Fibroblast of skin of left quadriceps (primary cell): ENCODE measurements around the gene ZNF521.

Experiments used
- DNase-seq, 2 experiments: peaks; one replicate each; pipeline ENCODE4 v3.0.0-alpha.2; 2013; ENCODE audit warnings: low read depth in 2 of 2

Gene ZNF521

DNA sequence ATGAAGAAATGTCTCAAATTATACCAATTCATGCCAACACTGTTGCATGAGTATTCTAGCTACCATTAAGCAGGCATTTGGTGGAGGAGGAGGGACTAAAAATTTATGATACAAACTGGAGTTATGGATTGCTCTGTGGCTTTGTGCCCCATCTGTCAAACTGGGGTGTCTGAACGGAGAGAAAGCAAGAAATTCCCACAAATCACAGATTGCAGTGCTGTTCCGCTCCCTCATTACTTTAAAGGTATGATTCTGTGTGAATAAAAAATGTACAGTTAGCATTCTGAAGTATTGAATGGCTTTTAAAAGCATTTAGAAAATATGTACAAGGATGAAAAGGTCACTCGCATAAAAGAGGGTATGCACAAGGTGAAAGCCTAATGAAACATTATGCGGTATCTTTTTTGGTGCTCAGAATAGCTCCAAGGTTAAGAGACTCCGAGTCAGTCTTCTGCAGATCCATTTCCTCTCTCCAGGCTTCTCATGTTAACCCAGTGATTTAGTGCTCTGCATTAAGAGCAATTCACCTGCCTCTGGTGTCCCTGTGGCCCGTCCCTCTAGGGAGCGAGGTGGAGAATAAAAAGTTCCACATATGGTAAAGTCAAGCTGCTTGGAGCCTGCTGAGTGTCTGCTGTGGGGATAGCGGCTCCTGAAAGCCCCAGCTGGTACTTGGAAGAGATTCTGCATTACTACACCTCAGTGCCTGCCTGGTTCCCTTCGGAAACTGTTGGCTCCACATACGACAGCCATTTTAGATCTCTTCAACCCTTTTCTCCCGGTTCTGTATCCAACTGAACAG lies 184.2 kb downstream of the ZNF521 start:
- DNase-seq = no peak

DNA sequence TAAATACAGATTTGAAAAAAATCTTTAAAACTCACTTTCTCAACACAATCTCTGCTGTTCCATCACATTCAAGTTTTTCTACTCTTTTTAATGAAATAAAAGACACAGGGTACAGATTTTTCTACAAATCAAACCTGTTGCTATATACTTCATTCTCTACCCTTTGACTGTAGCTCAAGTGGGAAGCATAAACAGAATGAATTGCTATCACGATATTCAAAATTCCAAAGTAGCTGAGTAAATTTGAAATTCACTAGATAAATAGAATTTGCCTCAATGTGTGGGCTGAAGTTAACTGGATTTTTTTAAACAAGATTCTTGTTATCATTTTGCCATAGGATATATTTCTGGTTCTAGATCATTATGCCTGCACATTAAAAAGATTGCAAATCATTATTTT lies 185.9 kb downstream of the ZNF521 start:
- DNase-seq = no peak

DNA sequence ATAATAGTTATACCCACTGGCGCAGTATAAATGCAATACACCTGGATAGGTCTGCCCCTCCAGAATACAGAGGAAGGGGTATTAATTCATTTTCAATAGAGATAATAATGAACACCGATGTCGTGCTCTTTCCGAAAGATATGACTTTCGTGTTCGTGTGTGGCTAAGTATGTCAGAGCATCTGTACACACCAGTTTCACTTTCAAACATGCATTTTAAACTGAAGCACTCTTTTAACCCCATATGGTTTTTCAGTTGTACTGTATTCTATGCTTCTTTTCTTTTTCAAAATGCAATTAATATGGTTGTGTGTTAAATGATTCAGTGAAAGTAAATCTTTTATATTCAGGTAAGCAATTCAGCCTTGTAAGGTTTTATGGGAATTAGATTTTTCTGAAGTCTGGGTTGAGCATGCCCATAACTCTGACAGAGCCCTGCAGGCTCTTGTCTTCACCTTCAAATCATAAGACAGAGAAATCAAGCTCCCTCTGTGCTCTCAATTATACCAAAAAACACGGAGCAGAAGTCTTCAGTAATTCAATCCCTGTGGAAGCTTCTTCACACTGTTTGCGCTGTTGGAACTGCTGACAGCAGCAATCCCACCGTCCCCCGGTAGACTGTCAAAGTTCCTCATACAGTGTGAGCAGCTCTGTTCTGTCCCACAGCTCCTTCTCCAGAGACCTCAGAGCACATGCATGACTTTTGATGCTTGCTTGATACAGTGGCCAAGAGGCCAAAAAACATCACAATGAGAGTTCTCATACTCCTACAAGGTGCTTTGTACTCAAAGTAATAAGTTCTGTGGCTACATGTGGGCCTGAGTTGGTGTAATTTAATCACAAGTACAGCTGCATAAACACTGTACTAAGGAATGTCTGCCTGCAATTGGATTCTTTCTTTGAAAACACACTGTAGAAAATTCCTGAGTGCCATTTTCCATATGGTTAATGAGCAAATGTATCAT lies 186.8 kb downstream of the ZNF521 start:
- peak; percentile 71 to 77 for DNase-seq

DNA sequence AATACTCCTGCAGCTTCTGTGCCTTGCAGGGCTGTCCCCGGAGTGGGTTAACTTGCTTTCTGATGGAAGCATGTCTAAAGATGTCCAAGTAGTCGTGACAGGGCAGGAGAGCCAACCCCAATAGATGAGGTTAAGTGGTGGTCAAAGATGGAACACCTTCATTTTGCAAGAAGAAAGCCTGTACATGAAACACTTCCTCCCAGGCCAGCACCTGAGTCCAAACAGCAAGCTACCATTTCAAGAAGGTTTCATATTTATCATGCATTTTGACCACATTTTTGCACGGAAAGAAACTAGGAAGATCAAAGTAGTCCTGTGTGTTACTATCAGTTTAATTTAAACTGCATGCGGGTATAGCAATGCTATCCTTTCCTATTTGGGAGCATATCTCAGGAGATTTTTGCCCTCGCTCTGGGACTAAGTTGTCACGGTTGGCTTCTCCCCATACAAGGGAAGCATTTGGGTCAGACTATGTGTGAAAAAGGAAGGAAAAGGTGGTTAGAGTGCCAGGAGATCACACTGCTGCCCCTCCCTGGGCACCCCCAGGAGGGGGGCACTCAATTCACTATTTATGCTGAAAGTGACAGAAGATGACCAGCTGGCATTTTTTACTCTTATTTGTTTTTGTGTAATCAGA lies 187.6 kb downstream of the ZNF521 start:
- no peak for DNase-seq

DNA sequence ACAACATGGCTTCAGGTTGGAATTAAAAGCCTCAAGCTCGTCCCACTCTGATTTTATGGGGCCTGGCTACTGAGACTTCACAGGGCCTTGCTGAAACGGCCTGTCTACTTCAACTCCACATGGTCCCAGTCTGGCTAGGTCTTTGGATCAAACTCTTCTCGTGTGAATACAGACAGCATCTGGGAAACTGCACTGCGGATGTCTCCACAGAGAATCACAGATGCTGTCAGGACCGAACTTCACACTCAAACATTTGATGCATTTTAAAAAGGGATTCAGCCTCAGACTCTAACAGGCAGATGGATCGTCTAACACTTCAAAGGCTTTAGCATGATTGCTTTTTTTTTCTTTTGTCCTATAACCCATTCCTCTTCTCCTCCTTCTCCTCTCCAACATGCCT lies 198.5 kb downstream of the ZNF521 start:
- DNase-seq = no peak

DNA sequence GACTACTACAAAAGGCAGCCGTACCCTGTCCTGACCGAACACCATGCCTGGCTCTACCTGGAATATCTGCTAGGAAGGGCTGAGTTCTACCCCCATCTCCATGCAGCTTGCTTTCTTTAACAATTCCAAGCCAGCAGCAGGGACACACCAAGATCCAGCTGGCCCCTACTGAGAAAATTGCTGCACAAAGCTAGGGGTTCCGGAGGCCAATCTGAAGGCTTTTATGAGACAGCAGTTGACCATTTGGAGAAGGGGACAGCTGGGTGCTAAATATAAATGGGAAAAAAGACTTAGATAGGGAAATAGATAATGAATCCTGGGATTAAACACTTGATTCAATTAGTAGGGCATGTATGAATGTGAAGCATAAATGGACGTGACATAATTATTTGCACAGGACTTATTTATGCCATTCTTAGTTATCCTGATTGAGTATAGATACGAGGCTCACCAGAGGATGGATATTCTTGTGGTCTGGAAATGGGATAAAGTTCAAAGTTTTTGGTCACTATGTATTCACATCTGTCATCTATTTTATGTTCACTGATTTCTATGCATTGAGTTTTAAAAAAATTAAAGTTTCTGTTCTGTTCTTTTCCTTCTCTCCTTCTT lies 204.0 kb downstream of the ZNF521 start:
- no peak for DNase-seq

DNA sequence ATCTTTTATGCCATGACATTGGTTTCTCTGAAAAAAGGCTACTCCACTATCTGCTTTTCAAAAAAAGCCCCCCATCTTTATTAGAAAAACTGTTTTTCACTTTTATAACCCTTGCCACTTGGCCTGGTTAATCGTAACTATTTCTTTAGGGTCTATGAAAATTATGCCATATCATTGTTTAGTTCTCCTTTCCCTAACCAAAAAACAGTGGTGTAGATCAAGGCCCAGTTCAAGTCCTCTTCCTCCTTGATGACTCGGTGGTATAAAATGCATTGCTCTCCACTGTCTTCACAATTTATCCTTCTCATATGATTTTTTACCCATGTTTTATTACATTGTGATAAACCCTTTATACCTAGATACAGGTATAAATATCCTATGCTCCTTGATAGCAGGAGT lies 205.5 kb downstream of the ZNF521 start:
- no peak for DNase-seq

DNA sequence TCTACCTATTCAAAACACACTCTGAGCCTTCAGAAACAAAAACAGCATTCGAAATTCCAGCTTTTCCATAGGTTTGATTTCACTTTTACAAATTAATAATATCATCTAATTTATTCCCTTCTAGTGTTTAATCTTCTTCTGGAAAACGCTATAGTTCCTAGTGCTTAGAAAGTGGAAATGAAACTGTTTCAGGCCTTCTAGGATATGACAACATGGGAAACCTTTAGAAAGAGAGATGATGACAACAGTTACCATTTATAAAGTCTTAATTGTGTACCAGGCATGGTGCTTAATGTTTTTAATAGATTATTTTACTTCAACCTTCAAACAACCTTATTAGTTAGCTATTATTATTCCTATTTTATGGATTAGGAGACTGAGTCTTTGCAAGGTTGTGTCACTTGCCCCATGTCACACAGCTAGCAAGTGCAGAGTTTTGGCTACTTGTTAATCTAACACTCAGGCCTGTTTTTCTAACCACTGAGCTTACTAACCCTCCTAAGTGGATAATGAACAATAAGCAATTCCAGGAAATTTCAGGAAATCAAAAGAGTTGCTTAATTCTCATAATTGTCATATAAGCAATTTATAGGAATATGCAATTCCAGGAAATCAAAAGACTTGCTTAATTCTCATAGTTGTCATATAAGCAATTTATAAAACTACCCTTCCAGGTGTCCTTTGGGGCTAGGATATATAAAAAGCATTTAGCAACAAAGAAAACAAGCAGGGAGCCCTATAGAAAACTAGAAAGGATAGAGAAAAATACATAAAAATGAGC lies 206.0 kb downstream of the ZNF521 start:
- DNase-seq = no peak

DNA sequence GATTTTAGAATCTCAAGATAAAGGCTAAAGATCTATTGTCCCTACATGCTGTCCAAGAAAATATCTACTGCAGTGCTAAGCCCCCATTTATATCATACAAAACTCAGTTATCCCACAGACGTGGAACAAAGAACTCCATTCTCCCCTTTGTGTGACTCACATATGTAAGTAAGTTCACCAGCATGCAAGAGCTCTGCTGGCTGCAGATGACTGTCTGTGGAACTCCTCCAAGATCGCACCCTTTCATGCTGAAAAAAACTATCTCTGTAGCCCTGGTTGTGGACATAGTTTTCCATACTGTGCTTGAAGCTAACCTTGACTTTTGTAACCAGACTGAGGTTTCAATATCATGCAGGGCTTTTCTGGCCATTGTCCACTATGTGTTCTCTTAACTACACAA lies 207.1 kb downstream of the ZNF521 start:
- DNase-seq = peak; percentile 60 to 66

DNA sequence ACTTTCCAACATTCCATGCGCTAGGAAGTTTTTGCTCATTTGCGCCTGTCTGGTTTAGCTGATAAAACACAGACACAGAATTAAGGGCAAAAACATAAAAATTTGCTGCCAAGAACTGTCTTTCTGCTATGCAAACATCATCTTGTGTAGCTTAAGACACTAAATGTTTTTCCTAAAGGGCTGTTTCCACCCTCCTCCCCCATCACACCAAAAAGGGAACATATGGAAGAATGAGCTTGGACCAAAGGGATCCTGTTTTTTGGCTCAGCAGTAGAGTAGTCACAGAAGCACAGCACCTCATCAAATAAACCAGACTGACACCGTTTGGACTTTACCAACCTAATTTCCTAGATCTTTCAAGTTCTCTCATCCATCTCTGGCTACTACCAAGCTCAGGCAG lies 210.1 kb downstream of the ZNF521 start:
- no peak for DNase-seq

DNA sequence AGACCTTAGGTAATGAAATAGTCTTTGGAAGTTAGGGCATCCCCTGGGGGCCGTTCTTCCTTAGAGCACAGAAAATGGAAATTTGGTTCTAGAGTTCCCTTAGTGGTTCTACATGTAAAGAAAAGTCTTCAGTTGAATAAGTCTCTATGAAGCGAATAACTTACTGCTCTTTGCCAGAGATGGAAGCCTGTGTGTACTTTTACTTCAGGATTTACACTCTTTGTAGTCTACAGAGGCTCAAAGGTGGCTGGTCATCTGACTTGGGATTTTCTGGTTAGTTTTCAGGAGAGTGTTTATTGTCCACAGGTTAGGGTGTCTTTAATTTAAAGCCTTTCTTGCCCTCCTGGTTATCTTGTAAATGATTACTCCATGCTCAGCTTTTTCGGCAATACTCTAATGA lies 210.6 kb downstream of the ZNF521 start:
- no peak for DNase-seq

DNA sequence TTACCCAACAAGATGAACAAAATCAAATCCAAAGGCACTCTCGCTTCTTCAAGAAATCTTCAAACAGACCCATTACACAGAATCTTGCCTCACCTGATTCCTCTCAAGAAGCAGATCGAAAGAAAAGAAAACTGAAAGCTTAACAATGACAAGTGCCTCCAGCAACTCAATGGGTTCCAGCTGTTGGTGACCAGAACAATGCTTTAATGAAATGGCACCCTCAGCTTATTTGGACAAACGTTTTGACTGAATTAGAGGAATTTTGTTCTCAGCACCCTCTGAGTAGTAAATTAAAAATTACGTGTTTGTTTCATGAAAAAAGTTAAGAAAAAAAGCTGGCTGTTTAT lies 211.0 kb downstream of the ZNF521 start:
- DNase-seq = no peak

DNA sequence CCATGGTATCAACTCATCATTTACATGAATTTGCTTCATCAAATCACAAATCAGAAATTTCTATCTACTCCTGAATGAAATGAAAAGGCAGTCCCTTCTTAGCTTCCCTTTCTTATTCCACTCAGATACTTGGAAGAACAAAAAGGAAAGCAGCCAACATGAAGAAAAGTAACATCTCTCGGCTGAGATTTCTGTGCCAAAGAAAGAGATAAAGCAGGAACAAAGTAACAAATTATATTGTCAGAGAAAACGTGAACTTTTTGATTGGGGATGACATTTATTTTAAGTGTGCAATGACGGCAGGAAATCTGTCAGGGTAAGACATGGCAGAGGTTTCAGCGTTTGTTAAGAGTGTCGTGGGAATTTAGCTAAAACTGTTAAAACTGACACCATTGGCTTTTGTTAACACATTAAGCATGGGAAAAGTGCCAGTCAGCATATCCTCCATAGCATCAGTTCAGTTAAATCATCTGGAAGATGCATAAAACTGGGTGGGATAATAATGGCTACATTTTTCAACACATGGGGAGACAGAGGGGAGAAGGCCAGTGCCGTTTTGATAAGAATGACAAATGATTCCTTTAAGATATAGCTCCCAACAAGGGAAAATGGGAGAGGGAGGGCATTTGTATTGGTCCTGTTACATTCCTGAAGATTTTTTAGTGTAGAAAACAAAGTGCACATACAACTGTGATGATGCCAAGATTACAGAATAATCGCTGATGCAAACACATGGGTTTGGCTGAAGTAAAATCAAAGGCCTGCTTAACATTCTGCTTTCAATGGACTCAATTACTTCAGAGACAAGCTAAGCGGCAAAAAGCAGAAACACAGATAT lies 211.6 kb downstream of the ZNF521 start:
- no peak for DNase-seq

DNA sequence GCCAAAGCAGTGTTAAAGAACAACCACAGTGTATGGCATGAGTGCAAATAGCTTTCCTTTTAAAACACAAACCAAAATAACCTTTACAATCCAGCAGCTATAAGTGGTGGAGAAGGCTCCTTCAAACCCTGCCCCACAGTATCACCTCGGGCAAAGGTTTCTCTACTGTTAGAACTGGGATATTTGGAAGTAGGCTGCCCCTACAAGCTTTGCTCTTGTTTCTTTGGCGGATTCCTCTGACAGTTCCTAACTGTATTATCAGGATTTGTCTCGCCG lies 214.8 kb downstream of the ZNF521 start:
- no peak for DNase-seq

DNA sequence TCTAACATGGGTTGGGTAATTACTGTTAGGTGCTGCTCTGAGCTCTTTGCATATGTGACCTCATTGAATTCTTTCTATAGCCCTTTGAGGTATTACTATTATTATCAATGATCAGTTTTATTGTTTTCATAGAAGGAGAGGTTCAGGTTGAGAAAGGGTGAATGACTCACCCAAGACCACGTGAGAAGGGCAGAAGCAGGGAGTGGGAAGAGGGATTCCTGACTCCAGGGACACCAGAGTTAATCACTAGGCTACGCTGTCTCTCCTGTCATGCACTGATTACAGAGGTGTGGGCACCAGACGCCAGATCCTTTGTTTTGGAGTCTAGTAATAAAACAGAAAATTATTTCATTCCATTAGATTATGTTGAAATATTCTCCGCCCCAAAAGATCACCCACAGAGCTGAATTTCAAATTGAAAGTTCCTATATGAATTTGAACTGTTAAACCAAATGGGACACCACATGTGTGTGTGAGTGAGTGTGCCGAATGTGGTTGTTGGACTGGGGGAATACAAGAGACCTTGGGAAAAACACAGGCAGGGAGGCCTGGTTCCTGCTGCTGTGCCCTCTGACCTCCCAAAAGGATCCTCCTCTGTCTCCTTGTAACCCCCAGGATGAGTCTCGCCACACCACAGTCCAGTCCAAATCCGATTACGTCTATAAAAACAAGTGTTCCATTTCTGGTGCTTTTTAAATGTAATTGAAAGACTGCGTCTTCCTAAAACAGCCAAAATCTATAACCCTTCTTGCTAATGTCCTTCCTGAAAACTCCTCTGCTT lies 215.4 kb downstream of the ZNF521 start:
- no peak for DNase-seq

DNA sequence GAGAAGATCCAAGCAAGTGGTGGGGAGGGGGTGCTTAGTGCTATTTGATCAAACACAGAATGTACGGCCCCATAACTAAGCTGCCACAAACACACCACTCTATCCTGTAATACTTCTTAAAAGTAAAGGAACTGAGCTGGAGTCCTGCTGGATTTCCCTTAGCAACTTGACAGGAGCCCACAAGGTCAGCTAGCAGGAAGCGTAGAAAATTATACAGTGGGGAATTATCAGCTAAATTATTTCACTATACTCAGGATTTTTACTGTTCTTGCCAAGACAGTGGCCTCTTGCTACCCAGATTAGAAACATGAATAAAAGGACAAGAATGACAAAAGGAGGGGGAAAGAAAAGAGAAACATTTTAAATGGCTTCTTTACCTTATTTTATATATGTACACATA lies 217.1 kb downstream of the ZNF521 start:
- no peak for DNase-seq

DNA sequence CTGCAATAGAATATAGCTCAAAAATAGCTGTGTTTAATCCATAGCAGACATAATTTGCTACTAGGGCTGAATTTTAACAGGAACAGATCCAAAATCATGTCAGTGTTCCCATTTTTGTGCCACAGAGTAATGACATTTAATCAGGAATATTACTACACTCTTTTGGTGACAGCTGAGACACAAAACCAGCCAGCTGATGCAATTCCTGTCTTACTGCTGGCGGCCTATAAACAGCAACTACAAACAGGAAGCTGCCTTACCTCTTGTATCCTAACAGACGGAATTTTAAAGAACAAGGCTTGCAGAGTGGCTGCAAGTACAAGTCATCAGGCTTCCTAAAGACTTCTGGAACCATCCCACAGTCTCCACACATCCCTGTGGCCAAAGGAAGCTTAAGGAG lies 218.1 kb downstream of the ZNF521 start:
- DNase-seq = no peak

DNA sequence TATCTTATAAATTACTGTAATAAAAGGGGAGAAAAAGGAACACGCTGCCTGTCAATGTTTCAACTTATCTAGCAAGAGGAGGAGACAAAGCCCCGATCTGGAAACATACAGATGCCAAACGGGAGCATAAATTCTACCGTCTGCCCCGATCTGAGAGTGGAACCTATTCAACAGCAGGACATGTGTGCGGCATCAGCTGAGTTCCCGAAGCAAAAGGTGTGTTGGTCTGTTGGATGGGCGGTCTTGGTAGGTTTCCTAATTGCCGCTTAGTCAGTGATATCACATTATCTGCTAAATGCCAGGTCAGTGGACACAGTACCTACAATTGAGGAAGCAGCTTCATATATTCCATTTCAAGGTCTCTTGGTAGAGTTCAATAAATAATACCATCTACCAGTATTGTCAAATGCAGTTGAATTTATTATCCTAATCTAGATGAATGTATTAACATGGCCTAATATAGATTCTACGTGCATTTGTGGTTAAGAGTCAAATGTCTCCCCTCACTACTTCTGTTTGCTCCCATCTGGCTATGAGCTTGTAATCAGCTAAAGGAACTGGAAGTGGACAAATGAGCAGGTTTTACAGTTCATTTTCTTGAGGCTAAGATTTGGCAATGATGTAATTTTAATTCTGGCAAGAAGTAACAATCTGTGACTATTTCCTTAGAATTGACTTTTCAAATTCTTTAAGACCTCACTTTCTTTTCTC lies 219.0 kb downstream of the ZNF521 start:
- DNase-seq = no peak

DNA sequence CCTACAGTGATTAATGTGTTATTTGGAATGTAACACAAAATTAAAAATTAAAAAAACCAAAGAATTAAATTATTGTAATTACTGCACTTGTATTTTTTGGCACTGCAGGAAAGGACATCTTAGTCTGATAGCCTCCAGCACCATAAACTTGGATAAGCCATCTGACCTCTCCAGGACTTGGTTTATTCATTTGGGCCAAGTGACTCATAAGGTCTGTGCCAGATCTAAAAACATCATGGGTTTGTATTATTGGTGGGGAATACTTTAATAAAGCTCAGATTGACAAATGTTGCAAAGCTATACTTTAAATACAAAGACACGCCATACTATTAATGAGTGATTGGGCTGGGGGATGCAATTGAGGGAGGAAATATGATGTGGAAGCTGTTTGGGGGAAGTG lies 225.2 kb downstream of the ZNF521 start:
- DNase-seq = no peak
